ENCODE data around the gene TMEM175. TPM values are rescaled to one million over a fixed set of nuclear protein-coding genes. Genes with fewer than 3 reads are reported as not detected.

The TMEM175 gene
- total and polyA plus RNA-seq, 2 of the 4 experiments (the other 2 are of a cell fraction) = 7.7 to 41.9 TPM

- H4K8ac ChIP-seq (ENCODE audit: low read depth in 2 of 2, low read length in 2 of 2) = peak within 1 kb of the TSS; percentile 34 to 86
- peak within 1 kb of the TSS; percentile 91 for H3K18ac ChIP-seq (ENCODE audit: low read depth, low read length)
- H3K27me3 ChIP-seq (ENCODE audit: control insufficient read depth, insufficient read depth, low read length) = no peaks in the 10 kb centered on the region
- 1% methylated on average over 33 of the region's 69 CpGs; no CpG with 5 or more reads in 1 of the 2 experiments for WGBS, 2 experiments (ENCODE audit: extremely low coverage in 2 of 2, insufficient read length in 1 of 2)
- peak within 1 kb of the TSS; percentile 96 for H2AFZ ChIP-seq (replicated peaks; ENCODE audit: low read length, poor library complexity)
- peak within 1 kb of the TSS; percentile 29 for H3K4ac ChIP-seq (ENCODE audit: low read depth, low read length)
- H3K9me1 ChIP-seq (ENCODE audit: insufficient read depth, low read length) = no peaks in the 10 kb centered on the region; the same call in 1 of the 2 replicates
- H3K79me1 ChIP-seq (ENCODE audit: low read depth in 1 of 2, low read length in 2 of 2) = peaks cover 5 to 34% of the 10 kb centered on the region in 2 experiments; a peak in 1 of 4 replicates
- no TSS peak for BruUV-seq (replicated peaks)
- H3K4me1 ChIP-seq (ENCODE audit: control insufficient read depth, insufficient read depth, low read length) = peaks cover 7% of the 10 kb centered on the region; the same call in 1 of the 2 replicates
- peak within 1 kb of the TSS; percentile 94 for H3K23ac ChIP-seq (ENCODE audit: low read depth, low read length)
- H2BK15ac ChIP-seq (ENCODE audit: low read depth, low read length) = no peak within 1 kb of the TSS; the same call in 2 of the 3 replicates
- H3K4me2 ChIP-seq (ENCODE audit: low read depth, low read length) = peak within 1 kb of the TSS; percentile 95
- ChIA-PET CTCF (interaction anchor here (0.5 kb wide), 1 partner anchor 57 kb away, joined by 4 read pairs; no protein-coding TSS in a partner anchor), POLR2A (ENCODE audit: unreplicated experiment) (interaction anchor here (0.5 to 0.6 kb wide), 2 partner anchors 17 to 142 kb away, joined by 3 read pairs; no protein-coding TSS in a partner anchor)
- in situ Hi-C loops (cut with MboI; ENCODE audit: low sequenced_read_pairs) = no loop called here
- H2BK5ac ChIP-seq (ENCODE audit: low read depth, low read length, poor library complexity, severe bottlenecking) = peak within 1 kb of the TSS; percentile 82
- dilution Hi-C loops (cut with HindIII; ENCODE audit: low sequenced_read_pairs, unreplicated experiment) = no loop called here
- no peaks in the 10 kb centered on the region for H3K9me3 ChIP-seq (ENCODE audit: control insufficient read depth, insufficient read depth, low read length)
- peaks cover 9% of the 10 kb centered on the region; the same call in 1 of the 2 replicates for H3K36me3 ChIP-seq (ENCODE audit: control insufficient read depth, insufficient read depth, low read length)
- H3K27ac ChIP-seq (ENCODE audit: insufficient read depth, low read length) = peak within 1 kb of the TSS; percentile 81
- H4K91ac ChIP-seq (ENCODE audit: insufficient read depth, low read depth, low read length) = peak within 1 kb of the TSS; percentile 72
- peak within 1 kb of the TSS; percentile 93 for H3K14ac ChIP-seq (replicated peaks; ENCODE audit: low read depth, low read length)
- peak within 1 kb of the TSS; percentile 42; the same call in 1 of the 2 replicates for H3K56ac ChIP-seq (ENCODE audit: extremely low read depth, insufficient read depth, low read length)
- H3K4me3 ChIP-seq (ENCODE audit: insufficient read depth, low read depth, low read length) = peak within 1 kb of the TSS; percentile 93
- intact Hi-C loops (cut with micrococcal nuclease) = no loop called here
- no peak within 1 kb of the TSS for H2BK120ac ChIP-seq (ENCODE audit: low read depth, low read length)
- H4K5ac ChIP-seq (ENCODE audit: low read depth, low read length) = peak within 1 kb of the TSS; percentile 91
- DNase-seq = peak; percentile 53
- H2BK20ac ChIP-seq (ENCODE audit: low read depth, low read length) = no peak within 1 kb of the TSS
- ATAC-seq (ENCODE audit: low read depth) = peak; percentile 88
- peak within 1 kb of the TSS; percentile 94 for H3K9ac ChIP-seq (ENCODE audit: low read depth, low read length)
- H4K20me1 ChIP-seq (ENCODE audit: insufficient read depth, low read length) = no peaks in the 10 kb centered on the region; the same call in 1 of the 2 replicates
- TF ChIP-seq RCOR1 (IDR thresholded peaks at IDR 0.05; ENCODE audit: insufficient replicate concordance, low read length) = no peak
- peak; percentile 46; the same call in 1 of the 2 replicates for TF ChIP-seq RAD21 (IDR thresholded peaks at IDR 0.05; ENCODE audit: low read length)
- peak; percentile 68 for TF ChIP-seq MXI1 (IDR thresholded peaks at IDR 0.05; ENCODE audit: borderline replicate concordance, low read depth, low read length)
- no peak for TF ChIP-seq CEBPB (IDR thresholded peaks at IDR 0.05; ENCODE audit: low read depth, low read length)
- TF ChIP-seq MAZ (IDR thresholded peaks at IDR 0.05; ENCODE audit: borderline replicate concordance, low read depth, low read length) = peak; percentile 37; the same call in 1 of the 2 replicates
- peak; percentile 52 for TF ChIP-seq CTCF (conservative IDR thresholded peaks at IDR 0.05; ENCODE audit: low read depth, low read length)
- no peak for TF ChIP-seq NFE2L2 (IDR thresholded peaks at IDR 0.05; ENCODE audit: low read depth, low read length)
- TF ChIP-seq, protein P1, sequence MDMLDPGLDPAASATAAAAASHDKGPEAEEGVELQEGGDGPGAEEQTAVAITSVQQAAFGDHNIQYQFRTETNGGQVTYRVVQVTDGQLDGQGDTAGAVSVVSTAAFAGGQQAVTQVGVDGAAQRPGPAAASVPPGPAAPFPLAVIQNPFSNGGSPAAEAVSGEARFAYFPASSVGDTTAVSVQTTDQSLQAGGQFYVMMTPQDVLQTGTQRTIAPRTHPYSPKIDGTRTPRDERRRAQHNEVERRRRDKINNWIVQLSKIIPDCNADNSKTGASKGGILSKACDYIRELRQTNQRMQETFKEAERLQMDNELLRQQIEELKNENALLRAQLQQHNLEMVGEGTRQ (IDR thresholded peaks at IDR 0.05; ENCODE audit: low read depth, low read length) = peak; percentile 84
- TF ChIP-seq CHD1 (IDR thresholded peaks at IDR 0.05; ENCODE audit: low read depth, low read length) = no peak
- no peak for TF ChIP-seq BHLHE40 (IDR thresholded peaks at IDR 0.05; ENCODE audit: low read depth, low read length)
- TF ChIP-seq SMC3 (IDR thresholded peaks at IDR 0.05; ENCODE audit: low read depth, low read length) = peak; percentile 15; the same call in 1 of the 2 replicates
- TF ChIP-seq MAFK (IDR thresholded peaks at IDR 0.05; ENCODE audit: low read depth, low read length) = no peak
- TF ChIP-seq RFX5 (IDR thresholded peaks at IDR 0.05; ENCODE audit: low read depth, low read length) = no peak
- TF ChIP-seq FOS (IDR thresholded peaks at IDR 0.05; ENCODE audit: low read depth, low read length) = no peak
- 0 out of 2 replicates have a peak, but pooled peaks have one; percentile 6 for TF ChIP-seq POLR2A (IDR thresholded peaks at IDR 0.05; ENCODE audit: low read depth, low read length)
- peak within 1 kb of the TSS; percentile 48; the same call in 1 of the 2 replicates for H2AK5ac ChIP-seq (ENCODE audit: low read depth, low read length)
- H2AK9ac ChIP-seq (replicated peaks; ENCODE audit: low read depth, low read length, poor library complexity) = peak within 1 kb of the TSS; percentile 69
Measured at GRCh38 chr4:986879-987623, 54.8 kb downstream of the TMEM175 start, which contains the start of gene IDUA. Gene IDUA, plus strand, starts transcription at chr4:987044. Its CDS starts 41 bp downstream, at chr4:987085.
